GM23248 (cell line): ENCODE data around the gene TUBD1.

ENCODE experiments used
- EZH2 ChIP-seq: fragments of 200-600 bp; sonication (generic); IDR thresholded peaks from 2 replicates; pipeline ENCODE4 v1.6.1; 2018; ENCODE audit warnings: antibody characterized with exemption, mild to moderate bottlenecking; ENCODE audit not compliant: insufficient read depth, poor library complexity, severe bottlenecking
- EZH2phosphoT487 ChIP-seq: fragments of 200-600 bp; sonication (generic); IDR thresholded peaks from 2 replicates; pipeline ENCODE4 v1.6.1; 2018; ENCODE audit warnings: antibody characterized with exemption, moderate library complexity, mild to moderate bottlenecking, low read depth; ENCODE audit not compliant: insufficient read depth

DNA sequence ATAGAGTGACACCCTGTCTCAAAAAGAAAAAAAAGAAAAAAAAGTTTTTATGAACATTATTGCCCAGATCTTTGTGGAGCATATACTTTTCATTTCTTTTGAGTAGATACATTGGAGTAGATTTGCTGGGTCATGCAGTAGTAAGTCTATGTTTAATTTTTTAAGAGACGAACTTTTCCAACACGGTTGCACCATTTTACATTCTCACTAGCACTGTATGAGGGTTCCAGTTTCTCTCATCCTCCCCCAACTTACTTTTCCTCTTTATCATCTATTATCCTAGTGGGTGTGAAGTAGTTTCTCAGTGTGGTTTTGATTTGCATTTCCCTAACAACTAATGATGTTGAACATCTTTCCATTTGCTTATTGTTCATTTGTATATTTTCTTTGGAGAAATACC is 10.7 kb upstream of the TUBD1 start:
- TF ChIP-seq EZH2phosphoT487: no peak
- TF ChIP-seq EZH2: no peak
